EH (cell line): ENCODE data around the gene KIF6.
A peak's percentile ranks its signal among the peaks of the same experiment; 100 is the strongest.

Experiments used
- DNase-seq: peaks from one replicate; pipeline ENCODE4 v3.0.0-alpha.2; 2015; ENCODE audit warnings: low read depth

KIF6 gene

GRCh38 chr6:39664173-39664572, 61.0 kb downstream of the KIF6 start:
- DNase-seq: peak; percentile 11

GRCh38 chr6:39657355-39658135, 67.7 kb downstream of the KIF6 start:
- peak; percentile 7 for DNase-seq

- DNase-seq: no peak
Measured at GRCh38 chr6:39654121-39654520, 71.1 kb downstream of the KIF6 start.

GRCh38 chr6:39653612-39654011, 71.6 kb downstream of the KIF6 start:
- DNase-seq: no peak

GRCh38 chr6:39649996-39650395, 75.2 kb downstream of the KIF6 start:
- no peak for DNase-seq

- no peak for DNase-seq
Measured at GRCh38 chr6:39646751-39647420, 78.3 kb downstream of the KIF6 start.

- DNase-seq: no peak
Measured at GRCh38 chr6:39642270-39642669, 82.9 kb downstream of the KIF6 start.

- DNase-seq: no peak
Measured at GRCh38 chr6:39638126-39638822, 86.9 kb downstream of the KIF6 start.

GRCh38 chr6:39634646-39635341, 90.4 kb downstream of the KIF6 start:
- no peak for DNase-seq

- no peak for DNase-seq
Measured at GRCh38 chr6:39625209-39625608, 100.0 kb downstream of the KIF6 start.

- no peak for DNase-seq
Measured at GRCh38 chr6:39623750-39624149, 101.5 kb downstream of the KIF6 start.

GRCh38 chr6:39617520-39617919, 107.7 kb downstream of the KIF6 start:
- no peak for DNase-seq

- DNase-seq: no peak
Measured at GRCh38 chr6:39617026-39617425, 108.2 kb downstream of the KIF6 start.

- DNase-seq: no peak
Measured at GRCh38 chr6:39615622-39616021, 109.6 kb downstream of the KIF6 start.

- no peak for DNase-seq
Measured at GRCh38 chr6:39614393-39614950, 110.7 kb downstream of the KIF6 start.

GRCh38 chr6:39610221-39610620, 115.0 kb downstream of the KIF6 start:
- DNase-seq: peak; percentile 55

GRCh38 chr6:39608652-39609345, 116.4 kb downstream of the KIF6 start:
- DNase-seq: no peak

GRCh38 chr6:39602601-39603519, 122.3 kb downstream of the KIF6 start:
- peak; percentile 16 for DNase-seq

- peak; percentile 88 for DNase-seq
Measured at GRCh38 chr6:39599973-39600372, 125.2 kb downstream of the KIF6 start.

GRCh38 chr6:39599341-39599740, 125.9 kb downstream of the KIF6 start:
- DNase-seq: peak; percentile 35
